GM12878 (cell line): ENCODE results near the gene FSIP1. TPM values are rescaled to one million over a fixed set of nuclear protein-coding genes. Genes with fewer than 3 reads are reported as not detected.

Experiments
- ATAC-seq: fragments of 200-7000 bp; cut with Tn5 transposase; 3 replicates; pipeline ENCODE4 v1.9.1; 2020; ENCODE audit warnings: mild to moderate bottlenecking, moderate library complexity
- BruUV-seq: library from RNA; stranded (reverse); fragments of 400-500 nt; replicated peaks from 2 replicates; lab custom pipeline; 2021; lab: Mats Ljungman, UMichigan
- CTCF ChIA-PET: fragments of 300-600 bp; sonication (Branson Sonifier 250); formaldehyde crosslinking; extraction: SDS; loops from one replicate; lab custom pipeline; 2021; ENCODE audit warnings: inconsistent platforms; lab: Yijun Ruan, JAX
- POLR2A ChIA-PET: fragments of 350-600 bp; formaldehyde crosslinking; extraction: SDS; loops from one replicate; lab custom pipeline; 2021; ENCODE audit warnings: inconsistent platforms; lab: Charles Lee
- RAD21 ChIA-PET: fragments of 300-600 bp; sonication (Branson Sonifier 250); formaldehyde crosslinking; loops from one replicate; lab custom pipeline; 2023; ENCODE audit warnings: antibody characterized with exemption; ENCODE audit not compliant: unreplicated experiment; lab: Charles Lee
- SMC1A ChIA-PET: fragments of 300-600 bp; sonication (Branson Sonifier 250); formaldehyde crosslinking; loops from one replicate; lab custom pipeline; 2023; ENCODE audit not compliant: unreplicated experiment, uncharacterized antibody; lab: Charles Lee
- DNase-seq: peaks from one replicate; pipeline ENCODE4 v3.0.0-alpha.2; 2011; ENCODE audit warnings: low read depth, low spot score
- FAIRE-seq: peaks from 3 replicates; lab custom pipeline; 2011; peaks lifted over from hg19 to GRCh38; lab: Jason Lieb, UNC
- H2AFZ ChIP-seq: 2 replicates; pipeline ENCODE4 v1.6.0; 2011; ENCODE audit warnings: low read depth, low read length, control low read depth; ENCODE audit not compliant: control insufficient read depth
- H3K27ac ChIP-seq: 2 replicates; pipeline ENCODE4 v1.5.1; 2011; ENCODE audit warnings: control low read depth; ENCODE audit not compliant: control insufficient read depth, insufficient read depth
- H3K27me3 ChIP-seq, 2 experiments: replicated peaks in 1 of 2; 2 replicates each; pipeline versions ENCODE4 v1.6.0 to v1.6.1; 2011; ENCODE audit warnings: low read length in 1 of 2; ENCODE audit not compliant: control insufficient read depth in 2 of 2, insufficient read depth in 2 of 2
- H3K36me3 ChIP-seq, 2 experiments: 2 replicates each; pipeline ENCODE4 v1.5.1; 2011; ENCODE audit warnings: low read length in 1 of 2; ENCODE audit not compliant: control insufficient read depth in 2 of 2, insufficient read depth in 2 of 2
- H3K4me1 ChIP-seq: 2 replicates; pipeline ENCODE4 v1.6.1; 2011; ENCODE audit warnings: mild to moderate bottlenecking, low read length, moderate library complexity, mixed read lengths; ENCODE audit not compliant: control insufficient read depth, insufficient read depth
- H3K4me2 ChIP-seq: 2 replicates; pipeline ENCODE4 v1.6.0; 2011; ENCODE audit warnings: control low read depth; ENCODE audit not compliant: control insufficient read depth, insufficient read depth
- H3K4me3 ChIP-seq: fragments of 200-600 bp; sonication (generic); 2 replicates; pipeline ENCODE4 v1.5.1; 2016
- H3K79me2 ChIP-seq: 2 replicates; pipeline ENCODE4 v1.6.0; 2011; ENCODE audit warnings: low read length; ENCODE audit not compliant: control insufficient read depth, insufficient read depth
- H3K9ac ChIP-seq: 2 replicates; pipeline ENCODE4 v1.8.0; 2011; ENCODE audit warnings: low read length, control low read depth, mixed read lengths; ENCODE audit not compliant: control insufficient read depth, insufficient read depth
- H3K9me3 ChIP-seq: replicated peaks from 3 replicates; pipeline ENCODE4 v1.5.1; 2011; ENCODE audit warnings: mild to moderate bottlenecking, low read length; ENCODE audit not compliant: control insufficient read depth, insufficient read depth
- H4K20me1 ChIP-seq: 2 replicates; pipeline ENCODE4 v1.6.0; 2011; ENCODE audit not compliant: control insufficient read depth, insufficient read depth
- BCL3 ChIP-seq: IDR thresholded peaks from 2 replicates; pipeline ENCODE4 v1.6.1; 2011; ENCODE audit warnings: borderline replicate concordance, low read depth, mild to moderate bottlenecking, moderate library complexity, low read length; ENCODE audit not compliant: insufficient read depth, poor library complexity, severe bottlenecking
- BRCA1 ChIP-seq: IDR thresholded peaks from 2 replicates; pipeline ENCODE4 v1.6.1; 2011; ENCODE audit warnings: low read depth, low read length, improper control_type of control experiment
- CEBPB ChIP-seq, 2 experiments: fragments of 150-350 bp in 1 of 2; IDR thresholded peaks; 2 replicates each; pipeline ENCODE4 v1.6.1; 2012 to 2014; ENCODE audit warnings: low read depth in 2 of 2, low read length in 2 of 2, borderline replicate concordance in 1 of 2, inconsistent platforms in 1 of 2
- E4F1 ChIP-seq: fragments of 450-650 bp; IDR thresholded peaks from 2 replicates; pipeline ENCODE4 v1.6.1; 2018; ENCODE audit warnings: borderline replicate concordance, mild to moderate bottlenecking; ENCODE audit not compliant: partially characterized antibody
- EED ChIP-seq: sonication (generic); IDR thresholded peaks from 2 replicates; pipeline ENCODE4 v1.6.1; 2016; ENCODE audit warnings: antibody characterized with exemption, low read depth
- HDGF ChIP-seq: fragments of 450-650 bp; IDR thresholded peaks from 2 replicates; pipeline ENCODE4 v1.6.1; 2016; ENCODE audit warnings: antibody characterized with exemption
- IKZF1 ChIP-seq: fragments of 450-650 bp; conservative IDR thresholded peaks from 2 replicates; pipeline ENCODE4 v1.6.1; 2017; ENCODE audit warnings: antibody characterized with exemption, mild to moderate bottlenecking
- JUNB ChIP-seq: IDR thresholded peaks from 2 replicates; pipeline ENCODE4 v1.6.1; 2016; ENCODE audit warnings: antibody characterized with exemption, mild to moderate bottlenecking
- JUND ChIP-seq: IDR thresholded peaks from 2 replicates; pipeline ENCODE4 v1.6.1; 2012; ENCODE audit warnings: low read depth, mild to moderate bottlenecking, low read length, improper control_type of control experiment, moderate library complexity
- NRF1 ChIP-seq: conservative IDR thresholded peaks from 2 replicates; pipeline ENCODE4 v1.6.1; 2011; ENCODE audit warnings: mild to moderate bottlenecking, low read depth, low read length, improper control_type of control experiment
- PAX5 ChIP-seq: IDR thresholded peaks from 2 replicates; pipeline ENCODE4 v1.6.1; 2011; ENCODE audit warnings: low read depth, low read length, borderline replicate concordance
- POLR2A ChIP-seq: IDR thresholded peaks from 2 replicates; pipeline ENCODE4 v1.6.1; 2011; ENCODE audit warnings: low read depth, mild to moderate bottlenecking, low read length
- RBBP5 ChIP-seq: fragments of 200-600 bp; sonication (generic); conservative IDR thresholded peaks from 2 replicates; pipeline ENCODE4 v1.6.1; 2016
- SUZ12 ChIP-seq: fragments of 200-600 bp; sonication (generic); IDR thresholded peaks from one replicate; pipeline ENCODE4 v1.6.1; 2018; ENCODE audit warnings: antibody characterized with exemption, mild to moderate bottlenecking; ENCODE audit not compliant: unreplicated experiment
- ZBTB4 ChIP-seq: fragments of 450-650 bp; formaldehyde crosslinking; IDR thresholded peaks from 2 replicates; pipeline ENCODE4 v1.4.0; 2022; ENCODE audit warnings: mild to moderate bottlenecking, moderate library complexity
- ZNF217 ChIP-seq: fragments of 450-650 bp; IDR thresholded peaks from 2 replicates; pipeline ENCODE4 v1.6.1; 2017; ENCODE audit warnings: antibody characterized with exemption, mild to moderate bottlenecking
- WGBS: methylation state at CpG from one replicate; pipeline ENCODE4 v1.1.6; 2016; ENCODE audit warnings: low lambda C conversion rate; ENCODE audit not compliant: insufficient replicate concordance, insufficient coverage; ENCODE audit errors: missing lambda C conversion rate; 5-methylcytosine and 5-hydroxymethylcytosine counted together
- in situ Hi-C: fragments of 300-500 bp; cut with MboI; formaldehyde crosslinking; loops from 9 replicates; pipeline ENCODE4 v1.14.3; 2018; ENCODE audit warnings: mixed read lengths
- intact Hi-C: fragments of 100-400 bp; cut with micrococcal nuclease; formaldehyde crosslinking; loops from one replicate; pipeline ENCODE4 v1.14.2; 2022; ENCODE audit not compliant: unreplicated experiment
- polyA plus RNA-seq, 11 experiments: library from polyadenylated mRNA; depleted of rRNA in 4 of 11; unstranded in 6 of 11; stranded (reverse) in 5 of 11; fragments of >200 nt; fragmentation: Nextera tagmentation in 4 of 11; fragmentation: Illumina TruSeq in 1 of 11; extraction: Ambion mirVana in 4 of 11; extraction: Trizol in 1 of 11; gene quantifications; 1 replicate in 1 of 11; 2 replicates in 10 of 11; pipeline versions ENCODE4 v1.2.1 to v1.2.3, GENCODE V29; 2011 to 2016; ENCODE audit warnings: inconsistent platforms in 2 of 11, missing spikeins in 2 of 11, low read depth in 1 of 11
- total RNA-seq, 4 experiments: library from RNA; depleted of rRNA in 3 of 4; stranded (reverse); fragments of >200 nt in 3 of 4; fragmentation: Illumina TruSeq in 1 of 4; extraction: Trizol in 1 of 4; gene quantifications; 2 replicates each; pipeline versions ENCODE4 v1.2.1 to v1.2.3, GENCODE V29; 2013 to 2021

Gene FSIP1
- total and polyA plus RNA-seq, 10 of the 15 experiments (the other 5 are each of a cell fraction or from before 2014, with no cell fraction given), result 0.15 to 0.67 (median 0.35) TPM

- Histone ChIP-seq H3K9me3 (no peaks in the 10 kb centered on the region), H3K9ac (no peak overlapping the region), H3K36me3 (no peaks in the 10 kb centered on the region), H3K4me3 (no peak overlapping the region), H3K79me2 (no peaks in the 10 kb centered on the region), H3K27ac (no peak overlapping the region), H3K4me2 (no peak overlapping the region), H4K20me1 (no peaks in the 10 kb centered on the region), H2AFZ (no peak overlapping the region), H3K4me1 (peaks cover 5% of the 10 kb centered on the region; the same call in 1 of the 2 replicates), H3K27me3 (no peaks in the 10 kb centered on the region)
- DNase-seq (no peak), ATAC-seq (no peak), FAIRE-seq (no peak)
- ChIA-PET SMC1A (interaction anchor here (1.4 to 5.5 kb wide), 5 partner anchors 11 to 307 kb away, joined by 3 to 37 read pairs (median 4); no protein-coding TSS in a partner anchor), CTCF (interaction anchor here (0.5 to 4.9 kb wide), 5 partner anchors 11 to 75 kb away, joined by 3 to 41 read pairs (median 7); no protein-coding TSS in a partner anchor), POLR2A (no interaction called here), RAD21 (interaction anchor here (1.3 to 2.9 kb wide), 3 partner anchors 11 to 77 kb away, joined by 4 to 12 read pairs (median 8); no protein-coding TSS in a partner anchor)
- intact Hi-C loops, result no loop called here
- BruUV-seq, result no TSS peak
- in situ Hi-C loops, result no loop called here
- TF ChIP-seq BRCA1 (no peak), IKZF1 (no peak), RBBP5 (no peak), PAX5 (no peak), HDGF (no peak), POLR2A (no peak), CEBPB (IDR thresholded peaks at IDR 0.05; ENCODE audit: borderline replicate concordance in 1 of 2, low read depth in 2 of 2, low read length in 2 of 2) (no peak), SUZ12 (no peak), ZBTB4 (CRISPR knock-in tag) (no peak), JUND (no peak), EED (no peak), JUNB (no peak), E4F1 (no peak), ZNF217 (no peak), NRF1 (no peak), BCL3 (no peak)
- TF ChIP-seq, all 136 proteins: peak for 0
- WGBS, result 32% methylated on average over 6 of the region's 6 CpGs
Measured at GRCh38 chr15:39799552-39800011, 16.9 kb upstream of the FSIP1 start.
